ENCODE measurements around the gene MUC13.

Gene MUC13

DNA sequence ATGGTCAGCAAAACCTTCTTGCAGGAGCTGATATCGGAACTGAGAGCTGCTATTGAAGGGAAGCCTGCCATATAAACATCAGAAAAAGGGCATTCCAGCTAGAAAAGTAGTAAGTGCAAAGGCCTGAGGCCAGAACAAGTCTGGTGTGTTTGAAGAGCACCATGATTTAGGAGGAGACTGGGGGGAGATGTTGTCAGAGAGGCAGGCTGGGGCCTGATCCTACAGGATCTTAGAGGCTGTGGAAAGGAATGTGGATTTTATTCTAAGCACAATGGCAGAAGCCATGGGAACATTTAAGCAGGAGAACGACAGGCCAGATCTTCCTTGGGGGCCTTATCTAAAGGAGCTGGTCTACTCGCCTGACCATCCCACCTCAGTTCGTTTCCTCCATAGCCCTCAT lies 5.1 kb upstream of the MUC13 start:
- TF ChIP-seq USF1 (IDR thresholded peaks at IDR 0.05) (no peak), MAX (IDR thresholded peaks at IDR 0.05) (no peak), EGR1 (IDR thresholded peaks at IDR 0.05) (no peak)

GRCh38 chr3:124938896-124939295 lies 4.3 kb upstream of the MUC13 start:
- TF ChIP-seq MAX (IDR thresholded peaks at IDR 0.05) (no peak), ZBTB7A (IDR thresholded peaks at IDR 0.05; ENCODE audit: low read depth) (no peak), TEAD4 (IDR thresholded peaks at IDR 0.05) (no peak), EP300 (IDR thresholded peaks at IDR 0.05; ENCODE audit: borderline replicate concordance) (no peak), USF1 (IDR thresholded peaks at IDR 0.05) (no peak), NFIC (IDR thresholded peaks at IDR 0.05) (no peak), TAF1 (IDR thresholded peaks at IDR 0.05; ENCODE audit: low read depth) (no peak), YY1 (IDR thresholded peaks at IDR 0.05; ENCODE audit: low read depth) (no peak), EGR1 (IDR thresholded peaks at IDR 0.05) (no peak), TCF12 (IDR thresholded peaks at IDR 0.05; ENCODE audit: low read depth) (no peak), REST (IDR thresholded peaks at IDR 0.05; ENCODE audit: low read depth) (no peak), FOXM1 (IDR thresholded peaks at IDR 0.05; ENCODE audit: borderline replicate concordance, low read depth) (no peak), RAD21 (IDR thresholded peaks at IDR 0.05; ENCODE audit: low read depth) (no peak)

DNA sequence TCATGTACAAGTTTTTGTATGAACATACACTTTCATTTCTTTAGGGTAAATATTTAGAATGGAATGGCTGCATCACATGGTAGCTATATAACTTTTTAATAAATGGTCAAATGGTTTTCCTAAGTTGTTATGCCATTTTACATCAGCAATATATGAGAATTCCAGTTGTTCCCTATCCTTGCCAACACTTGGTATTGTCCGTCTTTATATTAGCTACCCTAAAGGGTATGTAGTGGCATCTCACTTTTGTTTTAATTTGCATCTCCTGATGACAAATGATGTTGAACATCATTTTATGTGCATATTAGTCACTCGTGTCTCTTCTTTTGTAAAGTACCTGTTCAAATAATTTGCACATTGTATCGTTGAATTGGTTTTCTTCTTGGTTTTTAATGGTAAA lies 2.5 kb upstream of the MUC13 start:
- TF ChIP-seq NFIC (IDR thresholded peaks at IDR 0.05) = no peak
- no peak for TF ChIP-seq RAD21 (IDR thresholded peaks at IDR 0.05; ENCODE audit: low read depth)
- no peak for TF ChIP-seq REST (IDR thresholded peaks at IDR 0.05; ENCODE audit: low read depth)
- no peak for TF ChIP-seq TCF12 (IDR thresholded peaks at IDR 0.05; ENCODE audit: low read depth)
- no peak for TF ChIP-seq TAF1 (IDR thresholded peaks at IDR 0.05; ENCODE audit: low read depth)
- no peak for TF ChIP-seq EGR1 (IDR thresholded peaks at IDR 0.05)
- no peak for TF ChIP-seq CEBPB (IDR thresholded peaks at IDR 0.05)
- no peak for TF ChIP-seq ZBTB7A (IDR thresholded peaks at IDR 0.05; ENCODE audit: low read depth)
- TF ChIP-seq FOXM1 (IDR thresholded peaks at IDR 0.05; ENCODE audit: borderline replicate concordance, low read depth) = no peak
- no peak for TF ChIP-seq CREB1 (IDR thresholded peaks at IDR 0.05; ENCODE audit: low read depth)
- TF ChIP-seq EP300 (IDR thresholded peaks at IDR 0.05; ENCODE audit: borderline replicate concordance) = no peak
- no peak for TF ChIP-seq MAX (IDR thresholded peaks at IDR 0.05)
- no peak for TF ChIP-seq YY1 (IDR thresholded peaks at IDR 0.05; ENCODE audit: low read depth)
- TF ChIP-seq USF1 (IDR thresholded peaks at IDR 0.05) = no peak
- no peak for TF ChIP-seq TEAD4 (IDR thresholded peaks at IDR 0.05)

GRCh38 chr3:124935794-124936542 lies 1.4 kb upstream of the MUC13 start:
- TF ChIP-seq MAX (IDR thresholded peaks at IDR 0.05) (no peak), EGR1 (IDR thresholded peaks at IDR 0.05) (no peak), USF1 (IDR thresholded peaks at IDR 0.05) (no peak), ZBTB7A (IDR thresholded peaks at IDR 0.05; ENCODE audit: low read depth) (no peak), CEBPB (IDR thresholded peaks at IDR 0.05) (no peak), EP300 (IDR thresholded peaks at IDR 0.05; ENCODE audit: borderline replicate concordance) (no peak), NFIC (IDR thresholded peaks at IDR 0.05) (no peak), TEAD4 (IDR thresholded peaks at IDR 0.05) (no peak), REST (IDR thresholded peaks at IDR 0.05; ENCODE audit: low read depth) (no peak), TCF12 (IDR thresholded peaks at IDR 0.05; ENCODE audit: low read depth) (no peak), YY1 (IDR thresholded peaks at IDR 0.05; ENCODE audit: low read depth) (no peak), TAF1 (IDR thresholded peaks at IDR 0.05; ENCODE audit: low read depth) (no peak), CREB1 (IDR thresholded peaks at IDR 0.05; ENCODE audit: low read depth) (no peak), FOXM1 (IDR thresholded peaks at IDR 0.05; ENCODE audit: borderline replicate concordance, low read depth) (no peak), RAD21 (IDR thresholded peaks at IDR 0.05; ENCODE audit: low read depth) (no peak)

All from Ishikawa (cell line).